Measurements from ENCODE around the gene SLC35E3.

SLC35E3 gene

GRCh38 chr12:68745904-68746571 is at the start of gene SLC35E3:
TSS of gene SLC35E3 (plus strand) at chr12:68746176. CDS start at chr12:68746378, 202 bp downstream.
- DNase-seq: peak; percentile 96

GRCh38 chr12:68699486-68699885 is 46.5 kb upstream of the SLC35E3 start:
- no peak for DNase-seq

- no peak for DNase-seq
Measured at GRCh38 chr12:68727776-68728175, 18.2 kb upstream of the SLC35E3 start.

GRCh38 chr12:68733661-68734071 is 12.3 kb upstream of the SLC35E3 start:
- DNase-seq: no peak

GRCh38 chr12:68739891-68740290 is 6.1 kb upstream of the SLC35E3 start:
- DNase-seq: no peak

GRCh38 chr12:68743356-68743755 is 2.6 kb upstream of the SLC35E3 start:
- no peak for DNase-seq

GRCh38 chr12:68745376-68745903 is 536 bp upstream of the SLC35E3 start:
- no peak for DNase-seq

- DNase-seq: peak; percentile 45
Measured at GRCh38 chr12:68746572-68747180, 700 bp downstream of the SLC35E3 start.

- no peak for DNase-seq
Measured at GRCh38 chr12:68749443-68749842, 3.5 kb downstream of the SLC35E3 start.

- no peak for DNase-seq
Measured at GRCh38 chr12:68749861-68750260, 3.9 kb downstream of the SLC35E3 start.

- no peak for DNase-seq
Measured at GRCh38 chr12:68750506-68750905, 4.5 kb downstream of the SLC35E3 start.

- no peak for DNase-seq
Measured at GRCh38 chr12:68755536-68756243, 9.7 kb downstream of the SLC35E3 start.

- no peak for DNase-seq
Measured at GRCh38 chr12:68759852-68760251, 13.9 kb downstream of the SLC35E3 start.

- DNase-seq: no peak
Measured at GRCh38 chr12:68760806-68761441, 14.9 kb downstream of the SLC35E3 start.

- DNase-seq: no peak
Measured at GRCh38 chr12:68761442-68761812, 15.5 kb downstream of the SLC35E3 start.

GRCh38 chr12:68761901-68762630 is 16.1 kb downstream of the SLC35E3 start:
- DNase-seq: no peak

- DNase-seq: no peak
Measured at GRCh38 chr12:68762691-68763090, 16.7 kb downstream of the SLC35E3 start.

- no peak for DNase-seq
Measured at GRCh38 chr12:68765696-68766095, 19.7 kb downstream of the SLC35E3 start.

- DNase-seq: no peak
Measured at GRCh38 chr12:68766646-68767045, 20.7 kb downstream of the SLC35E3 start.

- no peak for DNase-seq
Measured at GRCh38 chr12:68767191-68767590, 21.2 kb downstream of the SLC35E3 start.

- no peak for DNase-seq
Measured at GRCh38 chr12:68768431-68768939, 22.5 kb downstream of the SLC35E3 start.

GRCh38 chr12:68769941-68770340 is 24.0 kb downstream of the SLC35E3 start:
- DNase-seq: no peak
